Measurements from ENCODE around the gene FAM107B.

Gene FAM107B

GRCh38 chr10:14489522-14490177, 285.0 kb downstream of the FAM107B start:
- DNase-seq (ENCODE audit: low read depth) = no peak

- no peak for DNase-seq (ENCODE audit: low read depth)
Observed at GRCh38 chr10:14487488-14487883, 287.2 kb downstream of the FAM107B start.

- no peak for DNase-seq (ENCODE audit: low read depth)
Observed at GRCh38 chr10:14486777-14487487, 287.8 kb downstream of the FAM107B start.

GRCh38 chr10:14485986-14486385, 288.7 kb downstream of the FAM107B start:
- DNase-seq (ENCODE audit: low read depth) = no peak

DNA sequence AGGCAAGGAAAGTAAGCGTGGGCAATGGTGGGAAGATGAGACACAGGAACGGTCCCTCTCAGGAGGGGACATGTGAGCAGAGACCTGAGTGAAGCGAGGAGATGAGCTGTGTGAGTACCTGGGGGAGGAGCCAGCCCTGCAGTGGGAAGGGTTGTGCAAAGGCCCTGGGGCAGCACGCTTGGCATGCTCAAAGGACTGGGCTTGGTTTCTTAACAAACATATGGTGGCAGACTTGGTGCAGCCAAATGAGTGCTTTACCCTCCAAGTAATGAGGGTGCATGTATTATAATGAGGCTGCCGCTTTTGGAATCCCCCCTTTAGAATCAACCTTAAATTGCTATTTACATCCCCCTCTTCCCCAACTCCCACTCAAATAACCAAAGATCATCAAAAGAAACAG, 291.3 kb downstream of the FAM107B start:
- no peak for DNase-seq (ENCODE audit: low read depth)

GRCh38 chr10:14481752-14482151, 292.9 kb downstream of the FAM107B start:
- DNase-seq (ENCODE audit: low read depth) = no peak

DNA sequence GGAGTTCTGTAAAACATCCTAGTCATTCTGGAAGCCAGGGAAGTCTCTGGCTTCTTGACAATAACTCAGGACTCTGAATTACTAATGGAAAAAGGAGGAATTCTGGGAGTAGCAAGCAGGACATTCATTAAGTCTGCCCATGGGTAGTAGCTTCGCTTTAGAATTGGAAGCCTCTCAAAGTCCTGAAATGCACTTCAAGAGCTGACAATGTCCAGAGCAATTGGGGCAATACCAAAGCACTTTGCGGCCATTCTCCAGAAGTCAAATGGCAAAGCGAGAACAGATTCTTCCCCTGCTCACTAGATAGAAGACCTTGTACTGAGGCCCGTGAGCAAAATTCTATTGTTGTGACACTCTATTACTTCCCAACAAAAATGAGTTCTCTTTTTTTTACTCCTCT, 293.7 kb downstream of the FAM107B start:
- DNase-seq (ENCODE audit: low read depth) = no peak

DNA sequence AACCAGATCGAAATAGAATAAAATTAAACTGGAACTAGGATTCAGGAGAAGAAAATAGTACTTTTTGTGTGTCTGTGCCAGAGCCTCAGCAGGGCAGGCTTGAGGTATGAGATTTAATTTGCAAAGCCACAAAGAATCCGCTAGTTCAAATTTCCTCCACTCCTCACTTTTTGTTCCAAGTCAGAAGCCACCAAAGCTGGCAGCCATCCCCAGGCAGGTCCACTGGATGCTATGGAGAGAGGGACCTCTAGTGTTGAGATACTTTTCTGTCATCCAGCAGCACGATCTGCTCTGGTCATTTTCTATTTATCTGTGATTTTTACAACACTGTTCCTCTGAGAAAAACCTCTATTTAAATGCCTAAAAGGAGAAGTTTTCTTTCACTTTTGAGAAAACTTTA, 296.1 kb downstream of the FAM107B start:
- DNase-seq (ENCODE audit: low read depth) = no peak

DNA sequence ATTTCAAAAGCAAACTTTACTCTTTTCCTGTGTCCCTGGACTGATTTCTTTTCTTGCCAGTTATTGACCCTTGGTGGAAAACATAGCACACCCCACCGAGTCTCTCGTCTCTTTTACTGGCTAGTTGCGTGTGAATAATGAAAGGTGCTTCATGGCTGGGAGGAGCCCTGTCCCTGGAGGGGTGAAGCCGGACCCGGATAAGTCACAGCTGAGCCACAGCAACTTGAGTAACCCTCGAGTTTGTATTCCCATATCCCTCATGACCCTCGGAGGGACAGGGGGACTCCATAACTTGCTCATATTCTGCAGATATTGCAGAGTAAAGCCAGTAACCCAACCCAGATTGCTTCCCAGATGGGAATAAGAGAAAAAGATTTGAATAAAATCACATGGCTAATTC, 296.5 kb downstream of the FAM107B start:
- DNase-seq (ENCODE audit: low read depth) = no peak

GRCh38 chr10:14477408-14477710, 297.3 kb downstream of the FAM107B start:
- DNase-seq (ENCODE audit: low read depth) = no peak

DNA sequence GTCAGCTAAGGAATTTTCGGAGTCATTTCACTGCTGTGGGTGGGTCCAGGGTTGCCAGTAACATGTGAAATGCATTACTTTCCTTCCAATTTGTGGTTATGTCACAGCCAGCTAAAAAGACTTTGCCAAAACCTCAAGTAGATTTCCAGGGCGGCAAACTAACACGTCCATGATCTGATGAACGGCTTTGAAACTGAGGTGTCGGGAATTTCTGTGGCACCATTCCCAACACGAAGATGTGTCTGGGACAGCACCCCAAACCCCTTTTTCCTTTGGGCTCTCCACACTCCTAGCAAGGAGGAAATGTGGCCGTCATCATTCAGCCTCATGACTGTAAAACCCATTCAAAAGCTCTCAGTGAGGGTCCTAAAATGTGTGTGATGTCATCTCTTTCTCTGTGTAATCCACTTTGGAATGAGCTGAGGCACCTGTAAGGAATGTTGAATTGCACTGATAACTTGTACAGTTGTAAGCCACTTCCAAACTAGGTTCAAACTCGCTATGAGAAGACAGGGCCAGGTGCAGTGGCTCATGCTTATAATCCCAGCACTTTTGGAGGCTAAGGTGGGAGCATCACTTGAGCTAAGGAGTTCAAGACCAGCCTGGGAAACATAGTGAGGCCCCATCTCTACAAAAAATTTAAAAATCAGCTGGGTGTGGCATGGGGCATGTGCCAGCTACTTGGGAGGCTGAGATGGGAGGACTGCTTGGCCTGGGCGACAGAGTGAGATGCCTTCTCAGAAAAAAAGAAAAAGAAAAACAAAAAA, 297.9 kb downstream of the FAM107B start:
- DNase-seq (ENCODE audit: low read depth) = no peak

DNA sequence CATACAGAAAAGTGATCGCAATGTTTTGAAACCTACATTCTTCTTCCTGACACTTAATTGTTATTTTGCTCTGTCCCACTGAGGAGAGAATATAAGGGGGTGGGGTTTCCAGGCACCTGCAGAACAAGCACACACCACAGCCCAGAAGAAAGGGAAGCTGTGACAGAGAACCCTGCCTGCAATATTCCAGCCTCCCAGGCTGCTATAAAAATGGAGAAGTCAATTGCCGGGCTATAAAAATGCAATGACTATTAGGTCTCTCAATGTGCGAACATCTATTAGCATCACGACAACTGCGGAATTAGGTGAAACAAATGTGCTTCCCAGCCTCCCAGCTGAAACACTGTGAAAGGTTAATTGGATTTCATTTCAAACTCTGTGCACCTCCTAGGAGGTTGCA, 298.7 kb downstream of the FAM107B start:
- no peak for DNase-seq (ENCODE audit: low read depth)

- no peak for DNase-seq (ENCODE audit: low read depth)
Observed at GRCh38 chr10:14474656-14475055, 300.0 kb downstream of the FAM107B start.

DNA sequence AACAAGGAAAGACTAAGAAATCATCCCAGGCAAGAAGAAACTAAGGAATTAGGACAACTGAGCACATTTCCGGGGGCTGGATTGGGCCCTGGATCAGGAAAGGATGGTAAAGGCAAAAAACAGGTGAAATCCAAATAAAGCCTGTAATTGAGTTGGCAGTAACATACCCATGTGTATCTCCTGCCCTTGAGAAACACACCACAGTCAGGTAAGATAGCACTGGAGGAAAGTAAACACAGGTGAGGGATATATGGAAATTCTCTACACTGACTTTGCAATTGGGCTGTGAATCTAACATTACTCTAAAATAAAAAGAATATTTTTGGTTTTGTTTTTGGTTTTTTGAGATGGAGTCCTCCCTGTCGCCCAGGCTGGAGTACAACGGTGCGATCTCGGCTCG, 303.8 kb downstream of the FAM107B start:
- no peak for DNase-seq (ENCODE audit: low read depth)

GRCh38 chr10:14468726-14469125, 306.0 kb downstream of the FAM107B start:
- no peak for DNase-seq (ENCODE audit: low read depth)

Measured in stimulated activated CD8-positive, alpha-beta memory T cell treated with anti-CD3 and anti-CD28 coated beads, Interleukin-12 subunit alpha, Interleukin-12 subunit beta, amount 100 ng/mL, for 1 hour (primary cell).